ENCODE results near the gene PTBP1. TPM values are rescaled to one million over a fixed set of nuclear protein-coding genes. Genes with fewer than 3 reads are reported as not detected.
A peak's percentile ranks its signal among the peaks of the same experiment; 100 is the strongest.

Gene PTBP1
- total and polyA plus RNA-seq, 9 of the 15 experiments (the other 6 are each of a cell fraction or from before 2014, with no cell fraction given) = 14.0 to 759 (median 234) TPM

GRCh38 chr19:821231-821824, 24.1 kb downstream of the PTBP1 start (continued):
- TF ChIP-seq, protein P1, sequence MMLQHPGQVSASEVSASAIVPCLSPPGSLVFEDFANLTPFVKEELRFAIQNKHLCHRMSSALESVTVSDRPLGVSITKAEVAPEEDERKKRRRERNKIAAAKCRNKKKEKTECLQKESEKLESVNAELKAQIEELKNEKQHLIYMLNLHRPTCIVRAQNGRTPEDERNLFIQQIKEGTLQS (IDR thresholded peaks at IDR 0.05) = no peak
- TF ChIP-seq, protein P1 (CRISPR knock-in tag; conservative IDR thresholded peaks at IDR 0.05) = no peak
- peak in 1 of 2 experiments; percentile 37; a peak in 2 of 4 replicates for TF ChIP-seq MAZ (CRISPR knock-in tag; conservative IDR thresholded peaks at IDR 0.05 in 1 of 2, IDR thresholded peaks at IDR 0.05 in 1 of 2)
- TF ChIP-seq ZNF57 (CRISPR knock-in tag; IDR thresholded peaks at IDR 0.05) = no peak
- peak; percentile 70 for TF ChIP-seq POLR2G (IDR thresholded peaks at IDR 0.05; ENCODE audit: low read depth, low read length)
- TF ChIP-seq, protein P2, sequence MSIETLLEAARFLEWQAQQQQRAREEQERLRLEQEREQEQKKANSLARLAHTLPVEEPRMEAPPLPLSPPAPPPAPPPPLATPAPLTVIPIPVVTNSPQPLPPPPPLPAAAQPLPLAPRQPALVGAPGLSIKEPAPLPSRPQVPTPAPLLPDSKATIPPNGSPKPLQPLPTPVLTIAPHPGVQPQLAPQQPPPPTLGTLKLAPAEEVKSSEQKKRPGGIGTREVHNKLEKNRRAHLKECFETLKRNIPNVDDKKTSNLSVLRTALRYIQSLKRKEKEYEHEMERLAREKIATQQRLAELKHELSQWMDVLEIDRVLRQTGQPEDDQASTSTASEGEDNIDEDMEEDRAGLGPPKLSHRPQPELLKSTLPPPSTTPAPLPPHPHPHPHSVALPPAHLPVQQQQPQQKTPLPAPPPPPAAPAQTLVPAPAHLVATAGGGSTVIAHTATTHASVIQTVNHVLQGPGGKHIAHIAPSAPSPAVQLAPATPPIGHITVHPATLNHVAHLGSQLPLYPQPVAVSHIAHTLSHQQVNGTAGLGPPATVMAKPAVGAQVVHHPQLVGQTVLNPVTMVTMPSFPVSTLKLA (conservative IDR thresholded peaks at IDR 0.05) = 0 out of 4 replicates have a peak, but pooled peaks of 1 of the 2 experiments have one; percentile 47
- TF ChIP-seq SRSF7 (optimal IDR thresholded peaks at IDR 0.05; ENCODE audit: low read depth, low read length) = no peak
- TF ChIP-seq ZNF140 (CRISPR knock-in tag; IDR thresholded peaks at IDR 0.05) = no peak
- peak; percentile 43; the same call in 1 of the 2 replicates for TF ChIP-seq MAX (CRISPR knock-in tag; IDR thresholded peaks at IDR 0.05)
- TF ChIP-seq, protein P3, sequence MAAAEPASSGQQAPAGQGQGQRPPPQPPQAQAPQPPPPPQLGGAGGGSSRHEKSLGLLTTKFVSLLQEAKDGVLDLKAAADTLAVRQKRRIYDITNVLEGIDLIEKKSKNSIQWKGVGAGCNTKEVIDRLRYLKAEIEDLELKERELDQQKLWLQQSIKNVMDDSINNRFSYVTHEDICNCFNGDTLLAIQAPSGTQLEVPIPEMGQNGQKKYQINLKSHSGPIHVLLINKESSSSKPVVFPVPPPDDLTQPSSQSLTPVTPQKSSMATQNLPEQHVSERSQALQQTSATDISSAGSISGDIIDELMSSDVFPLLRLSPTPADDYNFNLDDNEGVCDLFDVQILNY (CRISPR knock-in tag; IDR thresholded peaks at IDR 0.05) = no peak
- no peak for TF ChIP-seq ZNF121 (CRISPR knock-in tag; conservative IDR thresholded peaks at IDR 0.05)
- no peak for TF ChIP-seq MIER1 (IDR thresholded peaks at IDR 0.05; ENCODE audit: low read depth)
- peak; percentile 38 for TF ChIP-seq TAF1 (IDR thresholded peaks at IDR 0.05; ENCODE audit: control insufficient read depth, extremely low read depth, insufficient read depth, low read length, severe bottlenecking)
- TF ChIP-seq ZBTB7A (IDR thresholded peaks at IDR 0.05; ENCODE audit: borderline replicate concordance, control insufficient read depth, low read depth, low read length) = peak; percentile 94
- no peak for TF ChIP-seq MEF2A (IDR thresholded peaks at IDR 0.05; ENCODE audit: control insufficient read depth, low read depth, low read length)
- no peak for TF ChIP-seq TSC22D4 (tag; IDR thresholded peaks at IDR 0.05)
- no peak for TF ChIP-seq RFX7 (CRISPR knock-in tag; IDR thresholded peaks at IDR 0.05)
- TF ChIP-seq FOXJ2 (tag; IDR thresholded peaks at IDR 0.05) = no peak
- no peak for TF ChIP-seq ZNF76 (CRISPR knock-in tag; IDR thresholded peaks at IDR 0.05; ENCODE audit: borderline replicate concordance)
- TF ChIP-seq, protein P4, sequence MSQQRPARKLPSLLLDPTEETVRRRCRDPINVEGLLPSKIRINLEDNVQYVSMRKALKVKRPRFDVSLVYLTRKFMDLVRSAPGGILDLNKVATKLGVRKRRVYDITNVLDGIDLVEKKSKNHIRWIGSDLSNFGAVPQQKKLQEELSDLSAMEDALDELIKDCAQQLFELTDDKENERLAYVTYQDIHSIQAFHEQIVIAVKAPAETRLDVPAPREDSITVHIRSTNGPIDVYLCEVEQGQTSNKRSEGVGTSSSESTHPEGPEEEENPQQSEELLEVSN (IDR thresholded peaks at IDR 0.05; ENCODE audit: borderline replicate concordance in 1 of 2, extremely low read depth in 1 of 2, insufficient read depth in 1 of 2, insufficient read length in 1 of 2, low read depth in 1 of 2, low read length in 1 of 2, poor library complexity in 1 of 2, severe bottlenecking in 1 of 2) = peak in 1 of 2 experiments; percentile 50
- no peak for TF ChIP-seq ZNF24 (IDR thresholded peaks at IDR 0.05)
- TF ChIP-seq EP400 (IDR thresholded peaks at IDR 0.05) = no peak
- no peak for TF ChIP-seq SPI1 (IDR thresholded peaks at IDR 0.05; ENCODE audit: borderline replicate concordance, low read depth, low read length)

Measured in K562 (cell line).